Ovary (tissue), 3 donors: ENCODE results near the gene SOHLH1.

Experiments used
- CTCF ChIP-seq, 3 donors: fragments of 450-650 bp in 2 of 3; fragments of 200-600 bp in 1 of 3; IDR thresholded peaks; one replicate each; pipeline versions ENCODE4 v1.5.1 to v1.8.0; 2016 to 2022; ENCODE audit warnings: antibody characterized with exemption in 3 of 3, mild to moderate bottlenecking in 1 of 3
- POLR2A ChIP-seq: fragments of 450-650 bp; IDR thresholded peaks from one replicate; pipeline ENCODE4 v1.6.1; 2017; ENCODE audit warnings: antibody characterized with exemption, mild to moderate bottlenecking, moderate library complexity
- donor health status: DM: no; HTN: no; CAD: no.

GRCh38 chr9:135722365-135722764 lies 23.1 kb upstream of the SOHLH1 start:
- no peak for TF ChIP-seq CTCF (IDR thresholded peaks at IDR 0.05)
- TF ChIP-seq POLR2A = no peak
